Gastrocnemius medialis (tissue), 4 donors: ENCODE measurements around the gene HSDL2.

Experiments
- POLR2A ChIP-seq, 2 donors: fragments of 450-650 bp; IDR thresholded peaks; one replicate each; pipeline ENCODE4 v1.6.1; 2017; ENCODE audit warnings: antibody characterized with exemption in 2 of 2, mild to moderate bottlenecking in 2 of 2, moderate library complexity in 2 of 2
- TF ChIP-seq, protein P1 (sequence below), 5 experiments: fragments of 450-650 bp in 3 of 5; fragments of 200-600 bp in 2 of 5; sonication (generic) in 2 of 5; IDR thresholded peaks in 4 of 5; conservative IDR thresholded peaks in 1 of 5; 1 replicate in 4 of 5; 2 replicates in 1 of 5; pipeline ENCODE4 v1.5.1; 2016 to 2019; ENCODE audit warnings: antibody characterized with exemption in 5 of 5, mild to moderate bottlenecking in 3 of 5, moderate library complexity in 3 of 5

DNA sequence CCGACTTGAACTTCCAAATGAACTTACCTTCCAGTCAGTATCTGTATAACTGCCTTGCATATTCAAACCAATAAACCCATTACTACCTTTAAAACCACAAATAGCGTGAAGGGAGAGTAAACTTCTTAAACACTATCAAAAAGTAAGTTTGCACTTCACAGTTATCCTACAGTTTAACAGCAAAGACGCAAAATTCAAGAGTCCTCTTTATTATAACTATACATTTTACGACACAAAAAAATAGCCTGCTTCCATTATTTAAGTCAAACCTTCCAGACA lies 48.3 kb upstream of the HSDL2 start:
- TF ChIP-seq, protein P1, sequence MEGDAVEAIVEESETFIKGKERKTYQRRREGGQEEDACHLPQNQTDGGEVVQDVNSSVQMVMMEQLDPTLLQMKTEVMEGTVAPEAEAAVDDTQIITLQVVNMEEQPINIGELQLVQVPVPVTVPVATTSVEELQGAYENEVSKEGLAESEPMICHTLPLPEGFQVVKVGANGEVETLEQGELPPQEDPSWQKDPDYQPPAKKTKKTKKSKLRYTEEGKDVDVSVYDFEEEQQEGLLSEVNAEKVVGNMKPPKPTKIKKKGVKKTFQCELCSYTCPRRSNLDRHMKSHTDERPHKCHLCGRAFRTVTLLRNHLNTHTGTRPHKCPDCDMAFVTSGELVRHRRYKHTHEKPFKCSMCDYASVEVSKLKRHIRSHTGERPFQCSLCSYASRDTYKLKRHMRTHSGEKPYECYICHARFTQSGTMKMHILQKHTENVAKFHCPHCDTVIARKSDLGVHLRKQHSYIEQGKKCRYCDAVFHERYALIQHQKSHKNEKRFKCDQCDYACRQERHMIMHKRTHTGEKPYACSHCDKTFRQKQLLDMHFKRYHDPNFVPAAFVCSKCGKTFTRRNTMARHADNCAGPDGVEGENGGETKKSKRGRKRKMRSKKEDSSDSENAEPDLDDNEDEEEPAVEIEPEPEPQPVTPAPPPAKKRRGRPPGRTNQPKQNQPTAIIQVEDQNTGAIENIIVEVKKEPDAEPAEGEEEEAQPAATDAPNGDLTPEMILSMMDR (IDR thresholded peaks at IDR 0.05 in 4 of 5, conservative IDR thresholded peaks at IDR 0.05 in 1 of 5), result no peak
- no peak for TF ChIP-seq POLR2A (IDR thresholded peaks at IDR 0.05)
